ENCODE data around the gene RPL4.

DNA sequence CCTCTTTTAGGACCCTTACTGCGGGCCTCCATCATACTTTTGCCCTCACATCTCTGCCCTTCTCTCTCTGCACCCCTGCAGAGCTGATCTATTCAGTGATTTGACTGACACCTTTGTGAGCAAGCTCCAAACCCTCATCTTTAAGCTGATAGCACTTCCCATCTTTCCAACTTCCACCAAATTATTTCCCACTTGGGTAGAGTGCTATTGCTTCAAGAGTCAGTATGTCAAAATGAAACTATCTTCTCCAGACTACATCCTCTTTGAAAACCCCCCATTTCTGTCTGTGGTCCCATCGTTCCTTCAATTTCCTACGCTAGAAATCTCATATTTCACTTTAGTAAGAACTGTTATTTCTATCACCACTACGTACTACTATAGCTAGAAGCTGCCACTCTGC, 20.2 kb upstream of the RPL4 start:
- no peak for TF ChIP-seq EZH2 (IDR thresholded peaks at IDR 0.05; ENCODE audit: borderline replicate concordance, insufficient read depth, low read depth, low read length, poor library complexity, severe bottlenecking)
- TF ChIP-seq, protein P1, sequence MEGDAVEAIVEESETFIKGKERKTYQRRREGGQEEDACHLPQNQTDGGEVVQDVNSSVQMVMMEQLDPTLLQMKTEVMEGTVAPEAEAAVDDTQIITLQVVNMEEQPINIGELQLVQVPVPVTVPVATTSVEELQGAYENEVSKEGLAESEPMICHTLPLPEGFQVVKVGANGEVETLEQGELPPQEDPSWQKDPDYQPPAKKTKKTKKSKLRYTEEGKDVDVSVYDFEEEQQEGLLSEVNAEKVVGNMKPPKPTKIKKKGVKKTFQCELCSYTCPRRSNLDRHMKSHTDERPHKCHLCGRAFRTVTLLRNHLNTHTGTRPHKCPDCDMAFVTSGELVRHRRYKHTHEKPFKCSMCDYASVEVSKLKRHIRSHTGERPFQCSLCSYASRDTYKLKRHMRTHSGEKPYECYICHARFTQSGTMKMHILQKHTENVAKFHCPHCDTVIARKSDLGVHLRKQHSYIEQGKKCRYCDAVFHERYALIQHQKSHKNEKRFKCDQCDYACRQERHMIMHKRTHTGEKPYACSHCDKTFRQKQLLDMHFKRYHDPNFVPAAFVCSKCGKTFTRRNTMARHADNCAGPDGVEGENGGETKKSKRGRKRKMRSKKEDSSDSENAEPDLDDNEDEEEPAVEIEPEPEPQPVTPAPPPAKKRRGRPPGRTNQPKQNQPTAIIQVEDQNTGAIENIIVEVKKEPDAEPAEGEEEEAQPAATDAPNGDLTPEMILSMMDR (IDR thresholded peaks at IDR 0.05), result no peak

Data from B cell (primary cell).